GM12892 (cell line): ENCODE data around the gene CRYGN.

Experiments used
- POLR2A ChIP-seq: IDR thresholded peaks from 2 replicates; pipeline ENCODE4 v1.6.1; 2011; ENCODE audit warnings: low read depth, low read length, control low read depth
- TAF1 ChIP-seq: IDR thresholded peaks from 2 replicates; pipeline ENCODE4 v1.6.1; 2011; ENCODE audit warnings: low read depth, mild to moderate bottlenecking, control low read depth, low read length, borderline replicate concordance

GRCh38 chr7:151384776-151385625, 54.9 kb downstream of the CRYGN start:
- TF ChIP-seq TAF1 = no peak
- TF ChIP-seq POLR2A = no peak
